GM23338 (cell line): ENCODE results near the gene MYCN. TPM values are rescaled to one million over a fixed set of nuclear protein-coding genes. Genes with fewer than 3 reads are reported as not detected.

Experiments
- ATAC-seq: fragments of 200-7000 bp; cut with Tn5 transposase; 3 replicates; pipeline ENCODE4 v1.9.1; 2020
- DNase-seq: peaks from one replicate; pipeline ENCODE4 v3.0.0-alpha.2; 2015; ENCODE audit warnings: low spot score
- H2AFZ ChIP-seq: fragments of 200-600 bp; sonication (generic); 2 replicates; pipeline ENCODE4 v1.8.0; 2016; ENCODE audit warnings: antibody characterized with exemption, mild to moderate bottlenecking, moderate library complexity
- H3F3A ChIP-seq: fragments of 200-600 bp; sonication (generic); replicated peaks from 2 replicates; pipeline ENCODE4 v1.8.0; 2017; ENCODE audit warnings: antibody characterized with exemption, mixed run types, low read depth
- H3K27ac ChIP-seq: fragments of 200-600 bp; sonication (generic); 2 replicates; pipeline ENCODE4 v1.6.1; 2016; ENCODE audit warnings: low read depth
- H3K27me3 ChIP-seq: fragments of 200-600 bp; sonication (generic); 2 replicates; pipeline ENCODE4 v1.8.0; 2016; ENCODE audit warnings: mild to moderate bottlenecking, mixed run types, moderate library complexity; ENCODE audit not compliant: insufficient read depth
- H3K36me3 ChIP-seq: fragments of 200-600 bp; sonication (generic); 2 replicates; pipeline ENCODE4 v1.8.0; 2016; ENCODE audit warnings: mild to moderate bottlenecking; ENCODE audit not compliant: insufficient read depth
- H3K4me1 ChIP-seq: fragments of 200-600 bp; sonication (generic); 2 replicates; pipeline ENCODE4 v1.8.0; 2016; ENCODE audit warnings: mild to moderate bottlenecking, moderate library complexity; ENCODE audit not compliant: insufficient read depth
- H3K4me2 ChIP-seq: fragments of 200-600 bp; sonication (generic); 2 replicates; pipeline ENCODE4 v1.7.1; 2017; ENCODE audit warnings: mixed run types
- H3K4me3 ChIP-seq: fragments of 200-600 bp; sonication (generic); 2 replicates; pipeline ENCODE4 v1.6.1; 2016; ENCODE audit warnings: mixed run types
- H3K79me2 ChIP-seq: fragments of 200-600 bp; sonication (generic); replicated peaks from 2 replicates; pipeline ENCODE4 v1.8.0; 2017; ENCODE audit warnings: mild to moderate bottlenecking; ENCODE audit not compliant: insufficient read depth
- H3K9me2 ChIP-seq: fragments of 200-600 bp; sonication (generic); 2 replicates; pipeline ENCODE4 v1.8.0; 2017; ENCODE audit not compliant: insufficient read depth
- H4K20me1 ChIP-seq: fragments of 200-600 bp; sonication (generic); replicated peaks from 2 replicates; pipeline ENCODE4 v1.8.0; 2017; ENCODE audit warnings: mild to moderate bottlenecking; ENCODE audit not compliant: insufficient read depth
- H3K27ac Mint-ChIP-seq: 2 replicates; pipeline ENCODE4 v1.8.0; 2020; ENCODE audit warnings: inconsistent platforms, mild to moderate bottlenecking, moderate library complexity, mixed read lengths
- H3K27me3 Mint-ChIP-seq: 3 replicates; pipeline ENCODE4 v1.8.0; 2022; ENCODE audit warnings: low read depth, mild to moderate bottlenecking, moderate library complexity, mixed read lengths, inconsistent platforms; ENCODE audit not compliant: insufficient read depth, poor library complexity
- H3K36me3 Mint-ChIP-seq: 3 replicates; pipeline ENCODE4 v1.8.0; 2021; ENCODE audit warnings: low read depth, mild to moderate bottlenecking, inconsistent platforms, moderate library complexity, mixed read lengths
- H3K4me1 Mint-ChIP-seq: 3 replicates; pipeline ENCODE4 v1.8.0; 2020; ENCODE audit warnings: mild to moderate bottlenecking, inconsistent platforms, mixed read lengths
- H3K4me3 Mint-ChIP-seq: 3 replicates; pipeline ENCODE4 v1.8.0; 2021; ENCODE audit warnings: moderate library complexity, mild to moderate bottlenecking, inconsistent platforms, mixed read lengths
- H3K9me3 Mint-ChIP-seq: 3 replicates; pipeline ENCODE4 v1.8.0; 2020; ENCODE audit warnings: moderate library complexity, mild to moderate bottlenecking, inconsistent platforms, mixed read lengths
- CREB1 ChIP-seq: fragments of 250-450 bp; sonication (Bioruptor Pico); IDR thresholded peaks from 2 replicates; pipeline ENCODE4 v1.5.0; 2020; ENCODE audit warnings: low read depth, mild to moderate bottlenecking, moderate library complexity
- EZH2 ChIP-seq: fragments of 200-600 bp; sonication (generic); IDR thresholded peaks from one replicate; pipeline ENCODE4 v1.8.0; 2017; ENCODE audit warnings: antibody characterized with exemption, mild to moderate bottlenecking, low read depth; ENCODE audit not compliant: unreplicated experiment
- EZH2phosphoT487 ChIP-seq: fragments of 200-600 bp; sonication (generic); IDR thresholded peaks from one replicate; pipeline ENCODE4 v1.8.1; 2018; ENCODE audit warnings: antibody characterized with exemption; ENCODE audit not compliant: unreplicated experiment
- JUNB ChIP-seq: IDR thresholded peaks from one replicate; pipeline ENCODE4 v1.6.1; 2016; ENCODE audit warnings: antibody characterized with exemption; ENCODE audit not compliant: unreplicated experiment
- NANOG ChIP-seq: IDR thresholded peaks from 2 replicates; pipeline ENCODE4 v1.6.1; 2016; ENCODE audit warnings: antibody characterized with exemption, borderline replicate concordance
- STAT1 ChIP-seq: IDR thresholded peaks from one replicate; pipeline ENCODE4 v1.6.1; 2016; ENCODE audit warnings: antibody characterized with exemption; ENCODE audit not compliant: unreplicated experiment
- ZNF114 ChIP-seq: fragments of 250-450 bp; sonication (Bioruptor Pico); IDR thresholded peaks from 2 replicates; pipeline ENCODE4 v1.5.0; 2020; ENCODE audit warnings: mild to moderate bottlenecking, moderate library complexity
- ZNF331 ChIP-seq: fragments of 250-450 bp; sonication (Bioruptor Pico); IDR thresholded peaks from 2 replicates; pipeline ENCODE4 v1.5.0; 2020; ENCODE audit warnings: low read depth, mild to moderate bottlenecking, moderate library complexity
- polyA plus RNA-seq: library from polyadenylated mRNA; unstranded; fragments of >200 nt; fragmentation: Nextera tagmentation; extraction: Ambion mirVana; gene quantifications from 2 replicates; pipeline ENCODE4 v1.2.1, GENCODE V29; 2016
- total RNA-seq: library from RNA; depleted of rRNA; stranded (reverse); fragments of >200 nt; shearing (Covaris generic); gene quantifications from 2 replicates; pipeline ENCODE4 v1.2.3, GENCODE V29; 2014
- TF ChIP-seq, protein P1 (sequence below): IDR thresholded peaks from 2 replicates; pipeline ENCODE4 v1.6.1; 2016; ENCODE audit warnings: antibody characterized with exemption
- TF ChIP-seq, protein P2 (sequence below): fragments of 250-450 bp; sonication (Bioruptor Pico); IDR thresholded peaks from 2 replicates; pipeline ENCODE4 v1.5.0; 2020; ENCODE audit warnings: mild to moderate bottlenecking, moderate library complexity
- TF ChIP-seq, protein P3 (sequence below), 2 experiments: fragments of 200-600 bp in 1 of 2; sonication (generic) in 1 of 2; conservative IDR thresholded peaks; 2 replicates each; pipeline versions ENCODE4 v1.5.1 to v1.6.1; 2016 to 2017; ENCODE audit warnings: antibody characterized with exemption in 2 of 2, low read depth in 2 of 2, mild to moderate bottlenecking in 2 of 2, moderate library complexity in 1 of 2
- TF ChIP-seq, protein P4 (sequence below): IDR thresholded peaks from one replicate; pipeline ENCODE4 v1.6.1; 2018; ENCODE audit warnings: antibody characterized with exemption; ENCODE audit not compliant: unreplicated experiment

The MYCN gene
- total and polyA plus RNA-seq, 2 experiments from 2014 or later, result 50.8 to 145 TPM

DNA sequence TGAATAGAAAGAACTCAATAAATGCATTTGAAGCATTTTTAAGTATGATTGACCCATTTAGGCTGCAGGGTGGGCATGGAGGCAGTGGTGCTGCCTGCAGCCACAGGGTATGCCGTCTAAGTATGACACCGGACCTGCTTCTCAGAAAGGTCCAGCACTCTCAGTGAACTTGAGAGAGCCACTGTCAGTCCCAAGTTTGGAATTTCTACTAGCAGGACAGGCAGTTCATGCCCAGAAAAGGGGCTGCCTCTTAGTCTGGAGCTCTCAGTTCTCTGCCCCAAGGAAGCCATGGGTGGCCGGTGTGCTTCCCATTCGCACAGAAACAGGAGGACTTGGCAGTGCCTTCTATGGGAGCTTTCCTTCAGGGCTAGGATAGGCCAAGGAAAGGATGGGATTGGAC lies 24.0 kb upstream of the MYCN start:
- TF ChIP-seq, protein P1, sequence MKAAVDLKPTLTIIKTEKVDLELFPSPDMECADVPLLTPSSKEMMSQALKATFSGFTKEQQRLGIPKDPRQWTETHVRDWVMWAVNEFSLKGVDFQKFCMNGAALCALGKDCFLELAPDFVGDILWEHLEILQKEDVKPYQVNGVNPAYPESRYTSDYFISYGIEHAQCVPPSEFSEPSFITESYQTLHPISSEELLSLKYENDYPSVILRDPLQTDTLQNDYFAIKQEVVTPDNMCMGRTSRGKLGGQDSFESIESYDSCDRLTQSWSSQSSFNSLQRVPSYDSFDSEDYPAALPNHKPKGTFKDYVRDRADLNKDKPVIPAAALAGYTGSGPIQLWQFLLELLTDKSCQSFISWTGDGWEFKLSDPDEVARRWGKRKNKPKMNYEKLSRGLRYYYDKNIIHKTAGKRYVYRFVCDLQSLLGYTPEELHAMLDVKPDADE, result no peak
- TF ChIP-seq, protein P2, sequence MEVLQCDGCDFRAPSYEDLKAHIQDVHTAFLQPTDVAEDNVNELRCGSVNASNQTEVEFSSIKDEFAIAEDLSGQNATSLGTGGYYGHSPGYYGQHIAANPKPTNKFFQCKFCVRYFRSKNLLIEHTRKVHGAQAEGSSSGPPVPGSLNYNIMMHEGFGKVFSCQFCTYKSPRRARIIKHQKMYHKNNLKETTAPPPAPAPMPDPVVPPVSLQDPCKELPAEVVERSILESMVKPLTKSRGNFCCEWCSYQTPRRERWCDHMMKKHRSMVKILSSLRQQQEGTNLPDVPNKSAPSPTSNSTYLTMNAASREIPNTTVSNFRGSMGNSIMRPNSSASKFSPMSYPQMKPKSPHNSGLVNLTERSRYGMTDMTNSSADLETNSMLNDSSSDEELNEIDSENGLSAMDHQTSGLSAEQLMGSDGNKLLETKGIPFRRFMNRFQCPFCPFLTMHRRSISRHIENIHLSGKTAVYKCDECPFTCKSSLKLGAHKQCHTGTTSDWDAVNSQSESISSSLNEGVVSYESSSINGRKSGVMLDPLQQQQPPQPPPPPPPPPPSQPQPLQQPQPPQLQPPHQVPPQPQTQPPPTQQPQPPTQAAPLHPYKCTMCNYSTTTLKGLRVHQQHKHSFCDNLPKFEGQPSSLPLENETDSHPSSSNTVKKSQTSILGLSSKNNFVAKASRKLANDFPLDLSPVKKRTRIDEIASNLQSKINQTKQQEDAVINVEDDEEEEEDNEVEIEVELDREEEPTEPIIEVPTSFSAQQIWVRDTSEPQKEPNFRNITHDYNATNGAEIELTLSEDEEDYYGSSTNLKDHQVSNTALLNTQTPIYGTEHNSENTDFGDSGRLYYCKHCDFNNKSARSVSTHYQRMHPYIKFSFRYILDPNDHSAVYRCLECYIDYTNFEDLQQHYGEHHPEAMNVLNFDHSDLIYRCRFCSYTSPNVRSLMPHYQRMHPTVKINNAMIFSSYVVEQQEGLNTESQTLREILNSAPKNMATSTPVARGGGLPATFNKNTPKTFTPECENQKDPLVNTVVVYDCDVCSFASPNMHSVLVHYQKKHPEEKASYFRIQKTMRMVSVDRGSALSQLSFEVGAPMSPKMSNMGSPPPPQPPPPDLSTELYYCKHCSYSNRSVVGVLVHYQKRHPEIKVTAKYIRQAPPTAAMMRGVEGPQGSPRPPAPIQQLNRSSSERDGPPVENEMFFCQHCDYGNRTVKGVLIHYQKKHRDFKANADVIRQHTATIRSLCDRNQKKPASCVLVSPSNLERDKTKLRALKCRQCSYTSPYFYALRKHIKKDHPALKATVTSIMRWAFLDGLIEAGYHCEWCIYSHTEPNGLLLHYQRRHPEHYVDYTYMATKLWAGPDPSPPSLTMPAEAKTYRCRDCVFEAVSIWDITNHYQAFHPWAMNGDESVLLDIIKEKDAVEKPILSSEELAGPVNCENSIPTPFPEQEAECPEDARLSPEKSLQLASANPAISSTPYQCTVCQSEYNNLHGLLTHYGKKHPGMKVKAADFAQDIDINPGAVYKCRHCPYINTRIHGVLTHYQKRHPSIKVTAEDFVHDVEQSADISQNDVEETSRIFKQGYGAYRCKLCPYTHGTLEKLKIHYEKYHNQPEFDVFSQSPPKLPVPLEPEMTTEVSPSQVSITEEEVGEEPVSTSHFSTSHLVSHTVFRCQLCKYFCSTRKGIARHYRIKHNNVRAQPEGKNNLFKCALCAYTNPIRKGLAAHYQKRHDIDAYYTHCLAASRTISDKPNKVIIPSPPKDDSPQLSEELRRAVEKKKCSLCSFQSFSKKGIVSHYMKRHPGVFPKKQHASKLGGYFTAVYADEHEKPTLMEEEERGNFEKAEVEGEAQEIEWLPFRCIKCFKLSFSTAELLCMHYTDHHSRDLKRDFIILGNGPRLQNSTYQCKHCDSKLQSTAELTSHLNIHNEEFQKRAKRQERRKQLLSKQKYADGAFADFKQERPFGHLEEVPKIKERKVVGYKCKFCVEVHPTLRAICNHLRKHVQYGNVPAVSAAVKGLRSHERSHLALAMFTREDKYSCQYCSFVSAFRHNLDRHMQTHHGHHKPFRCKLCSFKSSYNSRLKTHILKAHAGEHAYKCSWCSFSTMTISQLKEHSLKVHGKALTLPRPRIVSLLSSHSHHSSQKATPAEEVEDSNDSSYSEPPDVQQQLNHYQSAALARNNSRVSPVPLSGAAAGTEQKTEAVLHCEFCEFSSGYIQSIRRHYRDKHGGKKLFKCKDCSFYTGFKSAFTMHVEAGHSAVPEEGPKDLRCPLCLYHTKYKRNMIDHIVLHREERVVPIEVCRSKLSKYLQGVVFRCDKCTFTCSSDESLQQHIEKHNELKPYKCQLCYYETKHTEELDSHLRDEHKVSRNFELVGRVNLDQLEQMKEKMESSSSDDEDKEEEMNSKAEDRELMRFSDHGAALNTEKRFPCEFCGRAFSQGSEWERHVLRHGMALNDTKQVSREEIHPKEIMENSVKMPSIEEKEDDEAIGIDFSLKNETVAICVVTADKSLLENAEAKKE (CRISPR knock-in tag), result no peak
- TF ChIP-seq, protein P3, sequence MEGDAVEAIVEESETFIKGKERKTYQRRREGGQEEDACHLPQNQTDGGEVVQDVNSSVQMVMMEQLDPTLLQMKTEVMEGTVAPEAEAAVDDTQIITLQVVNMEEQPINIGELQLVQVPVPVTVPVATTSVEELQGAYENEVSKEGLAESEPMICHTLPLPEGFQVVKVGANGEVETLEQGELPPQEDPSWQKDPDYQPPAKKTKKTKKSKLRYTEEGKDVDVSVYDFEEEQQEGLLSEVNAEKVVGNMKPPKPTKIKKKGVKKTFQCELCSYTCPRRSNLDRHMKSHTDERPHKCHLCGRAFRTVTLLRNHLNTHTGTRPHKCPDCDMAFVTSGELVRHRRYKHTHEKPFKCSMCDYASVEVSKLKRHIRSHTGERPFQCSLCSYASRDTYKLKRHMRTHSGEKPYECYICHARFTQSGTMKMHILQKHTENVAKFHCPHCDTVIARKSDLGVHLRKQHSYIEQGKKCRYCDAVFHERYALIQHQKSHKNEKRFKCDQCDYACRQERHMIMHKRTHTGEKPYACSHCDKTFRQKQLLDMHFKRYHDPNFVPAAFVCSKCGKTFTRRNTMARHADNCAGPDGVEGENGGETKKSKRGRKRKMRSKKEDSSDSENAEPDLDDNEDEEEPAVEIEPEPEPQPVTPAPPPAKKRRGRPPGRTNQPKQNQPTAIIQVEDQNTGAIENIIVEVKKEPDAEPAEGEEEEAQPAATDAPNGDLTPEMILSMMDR (conservative IDR thresholded peaks at IDR 0.05; ENCODE audit: low read depth in 2 of 2), result no peak
- no peak for TF ChIP-seq JUNB
- no peak for TF ChIP-seq STAT1
- TF ChIP-seq EZH2, result no peak
- no peak for TF ChIP-seq EZH2phosphoT487
- TF ChIP-seq NANOG, result no peak
- TF ChIP-seq, protein P4, sequence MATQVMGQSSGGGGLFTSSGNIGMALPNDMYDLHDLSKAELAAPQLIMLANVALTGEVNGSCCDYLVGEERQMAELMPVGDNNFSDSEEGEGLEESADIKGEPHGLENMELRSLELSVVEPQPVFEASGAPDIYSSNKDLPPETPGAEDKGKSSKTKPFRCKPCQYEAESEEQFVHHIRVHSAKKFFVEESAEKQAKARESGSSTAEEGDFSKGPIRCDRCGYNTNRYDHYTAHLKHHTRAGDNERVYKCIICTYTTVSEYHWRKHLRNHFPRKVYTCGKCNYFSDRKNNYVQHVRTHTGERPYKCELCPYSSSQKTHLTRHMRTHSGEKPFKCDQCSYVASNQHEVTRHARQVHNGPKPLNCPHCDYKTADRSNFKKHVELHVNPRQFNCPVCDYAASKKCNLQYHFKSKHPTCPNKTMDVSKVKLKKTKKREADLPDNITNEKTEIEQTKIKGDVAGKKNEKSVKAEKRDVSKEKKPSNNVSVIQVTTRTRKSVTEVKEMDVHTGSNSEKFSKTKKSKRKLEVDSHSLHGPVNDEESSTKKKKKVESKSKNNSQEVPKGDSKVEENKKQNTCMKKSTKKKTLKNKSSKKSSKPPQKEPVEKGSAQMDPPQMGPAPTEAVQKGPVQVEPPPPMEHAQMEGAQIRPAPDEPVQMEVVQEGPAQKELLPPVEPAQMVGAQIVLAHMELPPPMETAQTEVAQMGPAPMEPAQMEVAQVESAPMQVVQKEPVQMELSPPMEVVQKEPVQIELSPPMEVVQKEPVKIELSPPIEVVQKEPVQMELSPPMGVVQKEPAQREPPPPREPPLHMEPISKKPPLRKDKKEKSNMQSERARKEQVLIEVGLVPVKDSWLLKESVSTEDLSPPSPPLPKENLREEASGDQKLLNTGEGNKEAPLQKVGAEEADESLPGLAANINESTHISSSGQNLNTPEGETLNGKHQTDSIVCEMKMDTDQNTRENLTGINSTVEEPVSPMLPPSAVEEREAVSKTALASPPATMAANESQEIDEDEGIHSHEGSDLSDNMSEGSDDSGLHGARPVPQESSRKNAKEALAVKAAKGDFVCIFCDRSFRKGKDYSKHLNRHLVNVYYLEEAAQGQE, result no peak
- no peak for TF ChIP-seq CREB1 (CRISPR knock-in tag)
- no peak for TF ChIP-seq ZNF114
- TF ChIP-seq ZNF331 (CRISPR knock-in tag), result no peak
- 0 out of 2 replicates have a peak, but pooled peaks cover 2% of the 10 kb centered on the region for H3F3A ChIP-seq

More for the DNA sequence above, 24.0 kb upstream of the MYCN start:
- no peaks in the 10 kb centered on the region for H3K4me1 ChIP-seq
- ATAC-seq, result no peak
- H4K20me1 ChIP-seq, result no peaks in the 10 kb centered on the region
- Mint-ChIP-seq H3K9me3 (no peaks in the 10 kb centered on the region; the same call in 1 of the 3 replicates), H3K27ac (no peak overlapping the region), H3K4me1 (peaks cover 4% of the 10 kb centered on the region; the same call in 1 of the 3 replicates), H3K36me3 (no peaks in the 10 kb centered on the region), H3K27me3 (peaks cover 15% of the 10 kb centered on the region), H3K4me3 (no peak overlapping the region)
- no peak overlapping the region for H3K27ac ChIP-seq
- H3K27me3 ChIP-seq, result no peaks in the 10 kb centered on the region
- no peak overlapping the region for H3K4me3 ChIP-seq
- H3K4me2 ChIP-seq, result no peak overlapping the region
- H2AFZ ChIP-seq, result no peak overlapping the region
- no peaks in the 10 kb centered on the region for H3K36me3 ChIP-seq
- H3K79me2 ChIP-seq, result no peaks in the 10 kb centered on the region
- no peaks in the 10 kb centered on the region for H3K9me2 ChIP-seq
- no peak for DNase-seq
